Liver (tissue), 9 donors: ENCODE results near the gene F12. TPM values are rescaled to one million over a fixed set of nuclear protein-coding genes. Genes with fewer than 3 reads are reported as not detected.

Source experiments
- DNase-seq: peaks from one replicate; pipeline ENCODE4 v3.0.0-alpha.2; 2017; ENCODE audit warnings: low spot score
- H3K27ac ChIP-seq, 2 donors: one replicate each; pipeline ENCODE4 v1.7.0; 2013; ENCODE audit warnings: inconsistent platforms in 2 of 2, low read length in 2 of 2, control low read depth in 1 of 2, low read depth in 1 of 2, mild to moderate bottlenecking in 1 of 2
- H3K27me3 ChIP-seq, 4 donors: one replicate each; pipeline versions ENCODE4 v1.6.1 to v1.7.0; 2013; ENCODE audit warnings: low read length in 3 of 4, inconsistent platforms in 1 of 4, mild to moderate bottlenecking in 1 of 4, moderate library complexity in 1 of 4; ENCODE audit not compliant: control insufficient read depth in 4 of 4, insufficient read depth in 4 of 4
- H3K36me3 ChIP-seq, 4 donors: one replicate each; pipeline versions ENCODE4 v1.6.1 to v1.7.0; 2013; ENCODE audit warnings: low read length in 3 of 4, mild to moderate bottlenecking in 3 of 4, low read depth in 1 of 4, moderate library complexity in 1 of 4; ENCODE audit not compliant: control insufficient read depth in 4 of 4, insufficient read depth in 3 of 4
- H3K4me1 ChIP-seq, 4 donors: one replicate each; pipeline versions ENCODE4 v1.6.1 to v1.7.0; 2013; ENCODE audit warnings: low read length in 3 of 4, mild to moderate bottlenecking in 3 of 4, moderate library complexity in 1 of 4; ENCODE audit not compliant: control insufficient read depth in 4 of 4, insufficient read depth in 4 of 4
- H3K4me3 ChIP-seq, 3 donors: one replicate each; pipeline versions ENCODE4 v1.6.1 to v1.7.0; 2013; ENCODE audit warnings: low read length in 3 of 3, control low read depth in 1 of 3, low read depth in 1 of 3, mild to moderate bottlenecking in 1 of 3
- H3K9ac ChIP-seq, 2 donors: one replicate each; pipeline ENCODE4 v1.7.0; 2013; ENCODE audit warnings: low read length in 2 of 2, mild to moderate bottlenecking in 2 of 2, moderate library complexity in 2 of 2, control low read depth in 1 of 2, low read depth in 1 of 2
- H3K9me3 ChIP-seq, 4 donors: one replicate each; pipeline versions ENCODE4 v1.6.1 to v1.7.0; 2013; ENCODE audit warnings: low read length in 3 of 4; ENCODE audit not compliant: control insufficient read depth in 4 of 4
- CTCF ChIP-seq: fragments of 150-350 bp; IDR thresholded peaks from 2 replicates; pipeline ENCODE4 v1.5.1; 2017; ENCODE audit warnings: improper control_type of control experiment, low read depth, low read length; ENCODE audit not compliant: missing input control
- EGR1 ChIP-seq, 2 donors: IDR thresholded peaks; 2 replicates each; pipeline ENCODE4 v1.6.1; 2016 to 2018; ENCODE audit warnings: antibody characterized with exemption in 2 of 2, low read depth in 2 of 2
- FOXA1 ChIP-seq: IDR thresholded peaks from 2 replicates; pipeline ENCODE4 v1.6.1; 2016; ENCODE audit warnings: antibody characterized with exemption
- FOXA2 ChIP-seq: IDR thresholded peaks from 2 replicates; pipeline ENCODE4 v1.6.1; 2016; ENCODE audit warnings: antibody characterized with exemption
- GABPA ChIP-seq, 2 donors: IDR thresholded peaks in 1 of 2; conservative IDR thresholded peaks in 1 of 2; 2 replicates each; pipeline ENCODE4 v1.6.1; 2016; ENCODE audit warnings: antibody characterized with exemption in 2 of 2, mild to moderate bottlenecking in 1 of 2, moderate library complexity in 1 of 2
- HNF4G ChIP-seq: IDR thresholded peaks from 2 replicates; pipeline ENCODE4 v1.6.1; 2016; ENCODE audit warnings: antibody characterized with exemption
- JUND ChIP-seq, 2 donors: IDR thresholded peaks; 2 replicates each; pipeline ENCODE4 v1.6.1; 2016; ENCODE audit warnings: antibody characterized with exemption in 2 of 2
- MAX ChIP-seq: IDR thresholded peaks from 2 replicates; pipeline ENCODE4 v1.6.1; 2016; ENCODE audit warnings: antibody characterized with exemption
- NR2F2 ChIP-seq: IDR thresholded peaks from 2 replicates; pipeline ENCODE4 v1.6.1; 2016; ENCODE audit warnings: antibody characterized with exemption
- RAD21 ChIP-seq, 2 donors: IDR thresholded peaks; 2 replicates each; pipeline ENCODE4 v1.6.1; 2016; ENCODE audit warnings: antibody characterized with exemption in 2 of 2, mild to moderate bottlenecking in 2 of 2
- REST ChIP-seq: IDR thresholded peaks from 2 replicates; pipeline ENCODE4 v1.6.1; 2016; ENCODE audit warnings: antibody characterized with exemption, mild to moderate bottlenecking
- RXRA ChIP-seq, 2 donors: IDR thresholded peaks; 2 replicates each; pipeline ENCODE4 v1.6.1; 2017 to 2018; ENCODE audit warnings: antibody characterized with exemption in 2 of 2, mild to moderate bottlenecking in 1 of 2
- SP1 ChIP-seq: IDR thresholded peaks from 2 replicates; pipeline ENCODE4 v1.6.1; 2018; ENCODE audit warnings: antibody characterized with exemption, mild to moderate bottlenecking
- TAF1 ChIP-seq: conservative IDR thresholded peaks from 2 replicates; pipeline ENCODE4 v1.6.1; 2016; ENCODE audit warnings: antibody characterized with exemption, mild to moderate bottlenecking
- YY1 ChIP-seq: IDR thresholded peaks from 2 replicates; pipeline ENCODE4 v1.6.1; 2016; ENCODE audit warnings: antibody characterized with exemption, mild to moderate bottlenecking
- WGBS: extraction: QIAGEN DNeasy Blood & Tissue Kit; methylation state at CpG from one replicate; pipeline ENCODE4 v1.1.7; 2013; 5-methylcytosine and 5-hydroxymethylcytosine counted together
- polyA plus RNA-seq, 2 donors: library from polyadenylated mRNA; stranded (reverse) in 1 of 2; unstranded in 1 of 2; fragments of 200-250 nt in 1 of 2; fragments of >200 nt in 1 of 2; fragmentation: Nextera tagmentation in 1 of 2; extraction: Ambion mirVana in 1 of 2; gene quantifications; one replicate each; pipeline versions ENCODE4 v1.2.1 to v1.2.3, GENCODE V29; 2013 to 2015
- total RNA-seq, 2 donors: library from RNA; depleted of rRNA; stranded (reverse); fragments of >200 nt; gene quantifications; one replicate each; pipeline ENCODE4 v1.2.3, GENCODE V29; 2014
- donor health status: healthy.
- donor health status: healthy.
- donor health status: healthy.
- donor health status: healthy.
- donor health status: healthy.

F12 gene
- total and polyA plus RNA-seq, 4 donors: 27.7 to 328 (median 275) TPM

- Histone ChIP-seq H3K4me1 (no peaks in the 10 kb centered on the region), H3K9me3 (no peaks in the 10 kb centered on the region), H3K9ac (no peak overlapping the region), H3K27me3 (no peaks in the 10 kb centered on the region), H3K27ac (no peak overlapping the region), H3K36me3 (no peaks in the 10 kb centered on the region), H3K4me3 (no peak overlapping the region)
- TF ChIP-seq FOXA2 (no peak), FOXA1 (no peak), YY1 (no peak), CTCF (no peak), RXRA (IDR thresholded peaks at IDR 0.05) (no peak), EGR1 (IDR thresholded peaks at IDR 0.05; ENCODE audit: low read depth in 2 of 2) (no peak), REST (no peak)
- 94% methylated on average over 10 of the region's 10 CpGs for WGBS
- no peak for DNase-seq
Observed at GRCh38 chr5:177388521-177389052, 20.8 kb downstream of the F12 start.

DNA sequence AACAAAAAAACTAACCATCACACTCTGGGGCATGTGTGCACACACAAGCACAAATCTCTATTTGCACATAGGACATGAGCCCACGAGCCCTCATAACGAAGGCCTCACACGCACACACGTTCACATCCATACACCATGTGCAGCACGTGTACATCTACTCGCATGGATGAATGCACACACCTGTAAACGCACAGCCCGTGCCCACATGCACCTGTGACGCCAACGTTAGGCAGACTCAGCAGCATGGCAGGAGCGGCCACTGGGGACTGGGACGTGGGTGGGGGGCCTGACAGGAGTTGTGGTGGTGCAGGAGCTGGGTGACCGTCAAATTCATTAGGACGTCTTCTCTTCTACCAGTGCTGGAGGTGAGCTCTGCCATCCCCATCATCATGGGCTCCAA is 22.0 kb downstream of the F12 start:
- Histone ChIP-seq H3K4me3 (no peak overlapping the region), H3K36me3 (no peaks in the 10 kb centered on the region), H3K27me3 (no peaks in the 10 kb centered on the region), H3K4me1 (peaks cover 0 to 7% (median 4%) of the 10 kb centered on the region in 4 donors), H3K9ac (no peak overlapping the region), H3K9me3 (no peaks in the 10 kb centered on the region), H3K27ac (no peak overlapping the region)
- TF ChIP-seq RAD21 (IDR thresholded peaks at IDR 0.05): no peak
- TF ChIP-seq MAX: no peak
- TF ChIP-seq NR2F2: no peak
- no peak for TF ChIP-seq TAF1
- WGBS: 87% methylated on average over 14 of the region's 14 CpGs
- DNase-seq: no peak

- H3K27me3 ChIP-seq: no peaks in the 10 kb centered on the region
- 94% methylated on average over 8 of the region's 8 CpGs for WGBS
- H3K4me1 ChIP-seq: peaks cover 0 to 9% (median 6%) of the 10 kb centered on the region in 4 donors
- H3K9me3 ChIP-seq: no peaks in the 10 kb centered on the region
- DNase-seq: no peak
- no peak overlapping the region for H3K27ac ChIP-seq
- no peaks in the 10 kb centered on the region for H3K36me3 ChIP-seq
- TF ChIP-seq SP1 (no peak), JUND (IDR thresholded peaks at IDR 0.05) (no peak), FOXA2 (no peak), NR2F2 (no peak), GABPA (IDR thresholded peaks at IDR 0.05 in 1 of 2, conservative IDR thresholded peaks at IDR 0.05 in 1 of 2) (no peak), YY1 (no peak), REST (no peak), HNF4G (no peak), MAX (no peak), CTCF (no peak)
- H3K9ac ChIP-seq: no peak overlapping the region
- no peak overlapping the region for H3K4me3 ChIP-seq
Observed at GRCh38 chr5:177386542-177386941, 22.8 kb downstream of the F12 start.
